MM.1S (cell line): ENCODE measurements around the gene HABP2.

ENCODE experiments used
- EZH2 ChIP-seq: fragments of 300-600 bp; sonication (generic); optimal IDR thresholded peaks from 2 replicates; pipeline ENCODE3; 2017; ENCODE audit warnings: low read depth, mild to moderate bottlenecking, antibody characterized with exemption, low read length, mixed read lengths
- TF ChIP-seq, protein P1 (sequence below): fragments of 300-600 bp; sonication (generic); IDR thresholded peaks from 2 replicates; pipeline ENCODE4 v1.5.1; 2016; ENCODE audit warnings: antibody characterized with exemption, low read length, mixed read lengths

DNA sequence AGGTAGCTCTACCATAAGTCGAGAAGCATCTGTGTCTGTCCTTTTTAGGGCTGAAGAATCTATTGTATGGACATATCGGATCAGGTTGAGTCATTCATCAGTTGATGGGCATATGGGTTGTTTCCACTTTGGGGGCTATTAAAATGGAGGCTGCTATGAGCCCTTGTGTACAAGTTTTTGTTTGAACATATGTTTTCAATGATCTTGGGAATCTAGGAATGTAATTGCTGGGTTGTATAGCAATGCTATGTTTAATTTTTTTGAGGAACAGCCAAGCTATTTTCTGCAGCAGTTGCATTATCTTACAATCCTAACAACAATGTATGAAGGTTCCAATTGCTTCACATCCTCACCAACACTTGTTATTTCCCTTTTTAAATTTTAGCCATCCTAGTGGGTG is 46.4 kb upstream of the HABP2 start:
- TF ChIP-seq, protein P1, sequence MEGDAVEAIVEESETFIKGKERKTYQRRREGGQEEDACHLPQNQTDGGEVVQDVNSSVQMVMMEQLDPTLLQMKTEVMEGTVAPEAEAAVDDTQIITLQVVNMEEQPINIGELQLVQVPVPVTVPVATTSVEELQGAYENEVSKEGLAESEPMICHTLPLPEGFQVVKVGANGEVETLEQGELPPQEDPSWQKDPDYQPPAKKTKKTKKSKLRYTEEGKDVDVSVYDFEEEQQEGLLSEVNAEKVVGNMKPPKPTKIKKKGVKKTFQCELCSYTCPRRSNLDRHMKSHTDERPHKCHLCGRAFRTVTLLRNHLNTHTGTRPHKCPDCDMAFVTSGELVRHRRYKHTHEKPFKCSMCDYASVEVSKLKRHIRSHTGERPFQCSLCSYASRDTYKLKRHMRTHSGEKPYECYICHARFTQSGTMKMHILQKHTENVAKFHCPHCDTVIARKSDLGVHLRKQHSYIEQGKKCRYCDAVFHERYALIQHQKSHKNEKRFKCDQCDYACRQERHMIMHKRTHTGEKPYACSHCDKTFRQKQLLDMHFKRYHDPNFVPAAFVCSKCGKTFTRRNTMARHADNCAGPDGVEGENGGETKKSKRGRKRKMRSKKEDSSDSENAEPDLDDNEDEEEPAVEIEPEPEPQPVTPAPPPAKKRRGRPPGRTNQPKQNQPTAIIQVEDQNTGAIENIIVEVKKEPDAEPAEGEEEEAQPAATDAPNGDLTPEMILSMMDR, result no peak
- TF ChIP-seq EZH2, result no peak
